ENCODE data around the gene AGXT. TPM values are rescaled to one million over a fixed set of nuclear protein-coding genes. Genes with fewer than 3 reads are reported as not detected.

Gene AGXT
- total RNA-seq, 1 experiment from 2014 or later = not detected

DNA sequence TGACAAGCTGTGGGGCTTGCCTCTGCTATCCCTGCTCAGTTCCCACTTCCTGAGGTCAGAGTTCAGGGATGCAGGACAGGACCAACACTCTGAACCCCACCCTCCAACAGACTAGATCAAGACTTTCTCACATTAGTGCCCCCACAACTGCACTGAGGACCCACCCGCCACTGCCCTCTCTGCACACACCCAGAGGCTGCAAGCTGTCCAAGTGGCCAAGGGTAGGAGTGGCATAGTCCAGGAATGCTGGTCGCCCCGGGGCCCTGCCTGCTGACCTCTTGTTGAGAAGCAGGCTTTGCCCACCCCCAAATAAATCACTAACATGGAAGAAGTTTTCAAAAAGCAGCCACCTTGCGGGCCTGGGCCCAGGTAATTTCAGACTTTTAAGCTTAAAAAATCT is 43.1 kb upstream of the AGXT start:
- Mint-ChIP-seq H3K27me3 (ENCODE audit: unreplicated experiment) (peaks cover 94% of the 10 kb centered on the region), H3K9me3 (ENCODE audit: low read depth, unreplicated experiment) (no peaks in the 10 kb centered on the region), H3K36me3 (ENCODE audit: insufficient read depth, unreplicated experiment) (peaks cover 11% of the 10 kb centered on the region), H3K4me1 (ENCODE audit: low read depth, unreplicated experiment) (peaks cover 14% of the 10 kb centered on the region), H3K27ac (ENCODE audit: unreplicated experiment) (no peak overlapping the region), H3K4me3 (ENCODE audit: low read depth, unreplicated experiment) (no peak overlapping the region)
- TF ChIP-seq, protein P1, sequence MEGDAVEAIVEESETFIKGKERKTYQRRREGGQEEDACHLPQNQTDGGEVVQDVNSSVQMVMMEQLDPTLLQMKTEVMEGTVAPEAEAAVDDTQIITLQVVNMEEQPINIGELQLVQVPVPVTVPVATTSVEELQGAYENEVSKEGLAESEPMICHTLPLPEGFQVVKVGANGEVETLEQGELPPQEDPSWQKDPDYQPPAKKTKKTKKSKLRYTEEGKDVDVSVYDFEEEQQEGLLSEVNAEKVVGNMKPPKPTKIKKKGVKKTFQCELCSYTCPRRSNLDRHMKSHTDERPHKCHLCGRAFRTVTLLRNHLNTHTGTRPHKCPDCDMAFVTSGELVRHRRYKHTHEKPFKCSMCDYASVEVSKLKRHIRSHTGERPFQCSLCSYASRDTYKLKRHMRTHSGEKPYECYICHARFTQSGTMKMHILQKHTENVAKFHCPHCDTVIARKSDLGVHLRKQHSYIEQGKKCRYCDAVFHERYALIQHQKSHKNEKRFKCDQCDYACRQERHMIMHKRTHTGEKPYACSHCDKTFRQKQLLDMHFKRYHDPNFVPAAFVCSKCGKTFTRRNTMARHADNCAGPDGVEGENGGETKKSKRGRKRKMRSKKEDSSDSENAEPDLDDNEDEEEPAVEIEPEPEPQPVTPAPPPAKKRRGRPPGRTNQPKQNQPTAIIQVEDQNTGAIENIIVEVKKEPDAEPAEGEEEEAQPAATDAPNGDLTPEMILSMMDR (IDR thresholded peaks at IDR 0.05; ENCODE audit: unreplicated experiment) = no peak
- DNase-seq = no peak
- intact Hi-C loops (cut with micrococcal nuclease; ENCODE audit: unreplicated experiment) = no loop called here
- BruUV-seq (replicated peaks) = no TSS peak
- CTCF ChIA-PET = no interaction called here

- Mint-ChIP-seq H3K27ac (ENCODE audit: unreplicated experiment) (no peak overlapping the region), H3K9me3 (ENCODE audit: low read depth, unreplicated experiment) (no peaks in the 10 kb centered on the region), H3K4me1 (ENCODE audit: low read depth, unreplicated experiment) (no peaks in the 10 kb centered on the region), H3K27me3 (ENCODE audit: unreplicated experiment) (peaks cover 91% of the 10 kb centered on the region), H3K36me3 (ENCODE audit: insufficient read depth, unreplicated experiment) (no peaks in the 10 kb centered on the region), H3K4me3 (ENCODE audit: low read depth, unreplicated experiment) (no peak overlapping the region)
- BruUV-seq (replicated peaks) = no TSS peak
- CTCF ChIA-PET = no interaction called here
- intact Hi-C loops (cut with micrococcal nuclease; ENCODE audit: unreplicated experiment) = no loop called here
- TF ChIP-seq, protein P1 (IDR thresholded peaks at IDR 0.05; ENCODE audit: unreplicated experiment) = no peak
- no peak for DNase-seq
These were observed 36.9 kb upstream of the AGXT start for GRCh38 chr2:240831594-240832204.

DNA sequence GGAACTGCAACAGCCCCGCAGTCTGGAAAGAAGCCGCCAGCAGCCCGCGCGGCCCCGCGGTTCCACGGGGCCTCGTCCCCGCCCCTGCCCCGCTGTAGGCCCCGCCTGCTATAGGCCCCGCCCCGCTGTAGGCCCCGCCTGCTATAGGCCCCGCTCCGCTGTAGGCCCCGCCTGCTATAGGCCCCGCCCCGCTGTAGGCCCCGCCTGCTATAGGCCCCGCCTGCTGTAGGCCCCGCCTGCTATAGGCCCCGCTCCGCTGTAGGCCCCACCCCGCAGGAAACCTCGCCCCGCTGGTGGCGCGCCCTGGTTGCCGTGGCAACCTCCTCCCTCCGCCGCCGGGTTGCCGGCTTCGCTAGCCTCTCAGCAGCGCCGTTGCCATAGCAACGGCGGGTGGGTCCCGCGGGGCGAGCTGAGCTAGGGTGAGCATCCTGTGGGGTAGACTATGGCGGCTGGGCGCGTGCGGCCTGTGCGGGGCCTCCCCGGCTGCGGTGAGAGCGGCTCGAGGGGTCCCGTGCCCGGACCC is 36.4 kb upstream of the AGXT start:
- TF ChIP-seq, protein P1 (IDR thresholded peaks at IDR 0.05; ENCODE audit: unreplicated experiment) = no peak
- no peak overlapping the region for H3K4me3 Mint-ChIP-seq (ENCODE audit: low read depth, unreplicated experiment)
- no peaks in the 10 kb centered on the region for H3K9me3 Mint-ChIP-seq (ENCODE audit: low read depth, unreplicated experiment)
- peak; percentile 74 for DNase-seq
- intact Hi-C loops (cut with micrococcal nuclease; ENCODE audit: unreplicated experiment) = no loop called here
- no peak overlapping the region for H3K27ac Mint-ChIP-seq (ENCODE audit: unreplicated experiment)
- no peaks in the 10 kb centered on the region for H3K36me3 Mint-ChIP-seq (ENCODE audit: insufficient read depth, unreplicated experiment)
- H3K27me3 Mint-ChIP-seq (ENCODE audit: unreplicated experiment) = peaks cover 91% of the 10 kb centered on the region
- BruUV-seq (replicated peaks) = no TSS peak
- CTCF ChIA-PET = no interaction called here
- no peaks in the 10 kb centered on the region for H3K4me1 Mint-ChIP-seq (ENCODE audit: low read depth, unreplicated experiment)

GRCh38 chr2:240832921-240833494 is 35.6 kb upstream of the AGXT start:
- Mint-ChIP-seq H3K9me3 (ENCODE audit: low read depth, unreplicated experiment) (no peaks in the 10 kb centered on the region), H3K36me3 (ENCODE audit: insufficient read depth, unreplicated experiment) (no peaks in the 10 kb centered on the region), H3K4me1 (ENCODE audit: low read depth, unreplicated experiment) (no peaks in the 10 kb centered on the region), H3K4me3 (ENCODE audit: low read depth, unreplicated experiment) (no peak overlapping the region), H3K27me3 (ENCODE audit: unreplicated experiment) (peaks cover 91% of the 10 kb centered on the region), H3K27ac (ENCODE audit: unreplicated experiment) (no peak overlapping the region)
- no peak for DNase-seq
- no TSS peak for BruUV-seq (replicated peaks)
- TF ChIP-seq, protein P1 (IDR thresholded peaks at IDR 0.05; ENCODE audit: unreplicated experiment) = no peak
- CTCF ChIA-PET = no interaction called here
- intact Hi-C loops (cut with micrococcal nuclease; ENCODE audit: unreplicated experiment) = no loop called here

All from Calu3 (cell line).